ENCODE data around the gene MEGF8. TPM values are rescaled to one million over a fixed set of nuclear protein-coding genes. Genes with fewer than 3 reads are reported as not detected.

The MEGF8 gene
- total and polyA plus RNA-seq, 10 of the 15 experiments (the other 5 are each of a cell fraction or from before 2014, with no cell fraction given) = 0.43 to 12.8 (median 2.7) TPM

GRCh38 chr19:42326969-42327368 lies 1.5 kb downstream of the MEGF8 start (continued):
- no peak for TF ChIP-seq ZNF592 (IDR thresholded peaks at IDR 0.05)

GRCh38 chr19:42327381-42327780 lies 1.9 kb downstream of the MEGF8 start:
- in situ Hi-C loops (cut with MboI) (no loop called here), intact Hi-C loops (cut with micrococcal nuclease; ENCODE audit: unreplicated experiment) (loop anchor here (5.0 to 10.0 kb wide), 2 partner anchors 95 to 223 kb away; no protein-coding TSS in a partner anchor)
- Histone ChIP-seq H3K27ac (ENCODE audit: control insufficient read depth, insufficient read depth) (no peak overlapping the region), H4K20me1 (ENCODE audit: control insufficient read depth, insufficient read depth) (no peaks in the 10 kb centered on the region), H3K4me2 (ENCODE audit: control insufficient read depth, insufficient read depth) (peak overlapping the region; percentile 91), H3K9me3 (replicated peaks; ENCODE audit: control insufficient read depth, insufficient read depth, low read length) (no peaks in the 10 kb centered on the region), H3K4me1 (ENCODE audit: control insufficient read depth, insufficient read depth, low read length) (peaks cover 7% of the 10 kb centered on the region), H3K9ac (ENCODE audit: control insufficient read depth, insufficient read depth, low read length) (no peak overlapping the region), H2AFZ (ENCODE audit: control insufficient read depth, low read depth, low read length) (no peak overlapping the region), H3K27me3 (replicated peaks in 1 of 2; ENCODE audit: control insufficient read depth in 2 of 2, insufficient read depth in 2 of 2, low read length in 1 of 2) (peaks cover 3 to 4% of the 10 kb centered on the region in 2 experiments; a peak in 2 of 4 replicates), H3K36me3 (ENCODE audit: control insufficient read depth in 2 of 2, insufficient read depth in 2 of 2, low read length in 1 of 2) (no peaks in the 10 kb centered on the region), H3K79me2 (ENCODE audit: control insufficient read depth, insufficient read depth, low read length) (peaks cover 13% of the 10 kb centered on the region), H3K4me3 (0 out of 2 replicates have a peak overlapping the region, but pooled peaks have one; percentile 93)
- ChIA-PET SMC1A (ENCODE audit: uncharacterized antibody, unreplicated experiment) (interaction anchor here (0.5 to 1.5 kb wide), 4 partner anchors 10 to 1441 kb away, joined by 3 read pairs; no protein-coding TSS in a partner anchor), RAD21 (ENCODE audit: unreplicated experiment) (interaction anchor here (0.9 kb wide), 1 partner anchor 38 kb away, joined by 3 read pairs; no protein-coding TSS in a partner anchor), POLR2A (interaction anchor here (1.0 kb wide), 1 partner anchor 251 kb away, joined by 3 read pairs; the partner anchor contains the start of gene ZNF574), CTCF (interaction anchor here (0.7 to 2.9 kb wide), 4 partner anchors 14 to 204 kb away, joined by 3 to 11 read pairs (median 5); no protein-coding TSS in a partner anchor)
- BruUV-seq (replicated peaks) = no TSS peak
- no peak for DNase-seq (ENCODE audit: low read depth, low spot score)
- no peak for ATAC-seq
- 98% methylated on average over 5 of the region's 5 CpGs for WGBS (ENCODE audit: insufficient coverage, insufficient replicate concordance, low lambda C conversion rate, missing lambda C conversion rate)
- FAIRE-seq = no peak
- TF ChIP-seq NFYB (IDR thresholded peaks at IDR 0.05; ENCODE audit: insufficient read depth, low read depth, low read length) (no peak), ZNF384 (IDR thresholded peaks at IDR 0.05; ENCODE audit: borderline replicate concordance, low read depth, low read length) (no peak), RB1 (IDR thresholded peaks at IDR 0.05; ENCODE audit: borderline replicate concordance) (no peak), RAD51 (IDR thresholded peaks at IDR 0.05) (no peak)

Measured in GM12878 (cell line).